ENCODE data around the gene TMEM220. TPM values are rescaled to one million over a fixed set of nuclear protein-coding genes. Genes with fewer than 3 reads are reported as not detected.

Gene TMEM220
- polyA plus RNA-seq, 1 experiment, result 12.2 TPM

- TF ChIP-seq CTCF (IDR thresholded peaks at IDR 0.05; ENCODE audit: insufficient read depth, low read depth, low read length), result no peak
- CTCF ChIA-PET, result no interaction called here
- POLR2A ChIA-PET, result no interaction called here
- Histone ChIP-seq H3K4me3 (ENCODE audit: low read depth, low read length) (no peak overlapping the region), H3K27me3 (ENCODE audit: control insufficient read depth, insufficient read depth, low read length) (no peaks in the 10 kb centered on the region), H3K36me3 (ENCODE audit: control insufficient read depth, insufficient read depth, low read length) (no peaks in the 10 kb centered on the region)
- DNase-seq (ENCODE audit: low read depth), result no peak
These were observed 25.8 kb upstream of the TMEM220 start for GRCh38 chr17:10755592-10756127.

GRCh38 chr17:10754861-10755591 lies 25.2 kb upstream of the TMEM220 start:
- POLR2A ChIA-PET, result no interaction called here
- no peak for DNase-seq (ENCODE audit: low read depth)
- Histone ChIP-seq H3K4me3 (ENCODE audit: low read depth, low read length) (no peak overlapping the region), H3K27me3 (ENCODE audit: control insufficient read depth, insufficient read depth, low read length) (no peaks in the 10 kb centered on the region), H3K36me3 (ENCODE audit: control insufficient read depth, insufficient read depth, low read length) (no peaks in the 10 kb centered on the region)
- CTCF ChIA-PET, result interaction anchor here (1.4 to 3.1 kb wide), 2 partner anchors 13 to 18 kb away, joined by 3 to 10 read pairs; no protein-coding TSS in a partner anchor
- no peak for TF ChIP-seq CTCF (IDR thresholded peaks at IDR 0.05; ENCODE audit: insufficient read depth, low read depth, low read length)

GRCh38 chr17:10754109-10754508 lies 24.3 kb upstream of the TMEM220 start:
- peak; percentile 44 for TF ChIP-seq CTCF (IDR thresholded peaks at IDR 0.05; ENCODE audit: insufficient read depth, low read depth, low read length)
- Histone ChIP-seq H3K4me3 (ENCODE audit: low read depth, low read length) (no peak overlapping the region), H3K27me3 (ENCODE audit: control insufficient read depth, insufficient read depth, low read length) (no peaks in the 10 kb centered on the region), H3K36me3 (ENCODE audit: control insufficient read depth, insufficient read depth, low read length) (no peaks in the 10 kb centered on the region)
- DNase-seq (ENCODE audit: low read depth), result no peak
- CTCF ChIA-PET, result interaction anchor here (1.4 to 3.1 kb wide), 2 partner anchors 12 to 17 kb away, joined by 3 to 10 read pairs; no protein-coding TSS in a partner anchor
- POLR2A ChIA-PET, result no interaction called here

DNA sequence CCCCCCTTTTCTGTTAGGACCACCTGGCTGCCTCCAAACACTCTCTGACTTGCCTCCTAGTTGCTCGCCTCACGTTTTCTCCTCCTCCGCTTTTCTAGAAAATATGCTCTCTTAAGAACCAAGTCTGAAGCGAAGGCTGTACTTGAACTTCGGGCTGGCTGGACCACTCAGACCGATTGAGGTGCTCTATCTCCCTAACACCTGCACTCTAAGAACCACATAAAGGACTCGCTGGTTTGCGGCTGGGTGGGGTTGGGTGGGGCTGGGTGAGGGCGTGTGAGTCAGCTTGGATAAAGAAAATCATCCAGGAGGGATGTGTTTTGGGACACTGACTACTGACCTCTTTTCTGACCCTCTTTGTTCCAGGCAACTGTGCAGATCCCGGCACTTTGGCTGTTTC lies 22.9 kb upstream of the TMEM220 start:
- no peak for TF ChIP-seq CTCF (IDR thresholded peaks at IDR 0.05; ENCODE audit: insufficient read depth, low read depth, low read length)
- H3K4me3 ChIP-seq (ENCODE audit: low read depth, low read length), result no peak overlapping the region
- peaks cover 2% of the 10 kb centered on the region for H3K27me3 ChIP-seq (ENCODE audit: control insufficient read depth, insufficient read depth, low read length)
- CTCF ChIA-PET, result interaction anchor here (1.3 to 3.1 kb wide), 2 partner anchors 15 to 106 kb away, joined by 3 to 10 read pairs; no protein-coding TSS in a partner anchor
- H3K36me3 ChIP-seq (ENCODE audit: control insufficient read depth, insufficient read depth, low read length), result no peaks in the 10 kb centered on the region
- POLR2A ChIA-PET, result no interaction called here
- no peak for DNase-seq (ENCODE audit: low read depth)

DNA sequence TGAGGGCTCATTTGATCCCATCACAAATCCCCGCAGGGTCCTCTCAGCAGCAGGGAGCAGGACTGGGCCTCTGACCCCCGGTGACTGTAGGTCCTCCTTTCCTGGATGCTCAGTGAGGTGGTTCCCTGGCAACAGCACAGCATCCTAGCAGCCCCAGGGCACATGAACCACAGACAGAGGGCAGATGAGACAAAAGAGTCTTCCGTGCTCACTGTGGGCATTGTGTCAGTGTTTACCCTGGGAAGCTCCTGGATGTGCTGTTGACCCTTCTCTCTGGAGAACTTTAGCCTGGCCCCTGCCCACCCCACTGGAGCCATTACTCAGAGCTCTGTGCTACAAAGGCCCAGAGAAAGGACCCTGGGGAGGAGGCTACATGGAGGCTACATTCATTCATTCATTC lies 21.7 kb upstream of the TMEM220 start:
- DNase-seq (ENCODE audit: low read depth), result no peak
- Histone ChIP-seq H3K36me3 (ENCODE audit: control insufficient read depth, insufficient read depth, low read length) (no peaks in the 10 kb centered on the region), H3K4me3 (ENCODE audit: low read depth, low read length) (no peak overlapping the region), H3K27me3 (ENCODE audit: control insufficient read depth, insufficient read depth, low read length) (peaks cover 4% of the 10 kb centered on the region)
- ChIA-PET CTCF (interaction anchor here (1.0 to 1.4 kb wide), 2 partner anchors 14 to 16 kb away, joined by 3 to 5 read pairs; no protein-coding TSS in a partner anchor), POLR2A (no interaction called here)
- no peak for TF ChIP-seq CTCF (IDR thresholded peaks at IDR 0.05; ENCODE audit: insufficient read depth, low read depth, low read length)
